Measurements from ENCODE around the gene CCDC184. TPM values are rescaled to one million over a fixed set of nuclear protein-coding genes. Genes with fewer than 3 reads are reported as not detected.
A peak's percentile ranks its signal among the peaks of the same experiment; 100 is the strongest.

The CCDC184 gene
- total and polyA plus RNA-seq, 2 of the 13 experiments (the other 11 are each of a cell fraction or from before 2014, with no cell fraction given), result not detected

DNA sequence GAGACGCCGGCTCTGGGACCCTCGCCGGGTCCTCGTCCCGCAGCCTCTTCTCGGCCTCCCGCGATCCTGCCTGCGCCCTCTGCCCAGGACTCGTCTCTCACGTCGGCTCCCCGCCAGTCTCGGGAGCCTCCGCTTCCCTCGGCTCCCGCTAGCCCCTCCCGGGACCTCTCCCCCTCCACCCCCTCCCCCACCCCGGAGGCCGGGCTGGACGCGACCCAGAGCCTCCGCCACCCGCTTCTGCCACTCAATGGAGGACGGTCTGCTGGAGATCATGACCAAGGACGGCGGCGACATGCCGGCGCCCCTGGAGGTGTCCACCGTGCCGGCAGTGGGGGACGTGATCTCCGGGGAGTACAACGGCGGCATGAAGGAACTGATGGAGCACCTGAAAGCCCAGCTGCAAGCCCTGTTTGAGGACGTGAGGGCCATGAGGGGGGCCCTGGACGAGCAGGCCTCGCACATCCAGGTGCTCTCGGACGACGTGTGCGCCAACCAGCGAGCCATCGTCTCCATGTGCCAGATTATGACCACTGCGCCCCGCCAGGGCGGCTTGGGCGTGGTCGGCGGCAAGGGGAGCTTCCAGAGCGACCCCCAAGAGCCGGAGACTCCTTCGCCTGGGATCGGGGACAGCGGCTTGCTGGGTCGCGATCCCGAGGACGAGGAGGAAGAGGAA, 568 bp downstream of the CCDC184 start:
- Histone ChIP-seq H3K27me3 (ENCODE audit: control insufficient read depth in 1 of 2, insufficient read depth in 2 of 2, low read length in 2 of 2) (peaks cover 2 to 63% of the 10 kb centered on the region in 2 experiments; a peak in 4 of 5 replicates), H2AFZ (ENCODE audit: low read length) (no peak overlapping the region), H3K9me3 (ENCODE audit: low read length) (no peaks in the 10 kb centered on the region), H3K4me1 (ENCODE audit: insufficient read depth, low read length) (0 out of 2 replicates have a peak, but pooled peaks cover 7% of the 10 kb centered on the region), H3K4me2 (ENCODE audit: low read depth, low read length) (no peak overlapping the region), H3K27ac (ENCODE audit: extremely low read length, insufficient read depth, low read length) (no peak overlapping the region), H3K4me3 (replicated peaks in 1 of 3; ENCODE audit: insufficient read depth in 1 of 3, low read depth in 2 of 3, low read length in 3 of 3) (no peak overlapping the region), H3K9ac (ENCODE audit: insufficient read depth, low read depth, low read length) (no peak overlapping the region), H4K20me1 (ENCODE audit: insufficient read depth, low read length) (no peaks in the 10 kb centered on the region), H3K36me3 (replicated peaks in 1 of 2; ENCODE audit: control insufficient read depth in 1 of 2, insufficient read depth in 2 of 2, low read length in 2 of 2) (no peaks in the 10 kb centered on the region), H3K79me2 (ENCODE audit: insufficient read depth, low read length) (no peaks in the 10 kb centered on the region)
- no peak for FAIRE-seq
- POLR2A ChIA-PET, result no interaction called here
- WGBS (ENCODE audit: low lambda C conversion rate), result 36% methylated on average over 35 of the region's 61 CpGs
- CTCF ChIA-PET (ENCODE audit: low intra/inter-chr PET ratio, low total read pairs), result no interaction called here
- intact Hi-C loops (cut with micrococcal nuclease; ENCODE audit: unreplicated experiment) (loop anchor here (10.0 kb wide), 1 partner anchor 431 kb away; no protein-coding TSS in a partner anchor), in situ Hi-C loops (cut with HindIII; ENCODE audit: extremely low pct_ligation_motif_present, low pct_unique_long_range_greater_than_20kb) (no loop called here)
- ATAC-seq, result peak; percentile 17; the same call in 2 of the 3 replicates
- no TSS peak for BruUV-seq (replicated peaks)
- no peak for DNase-seq (ENCODE audit: low spot score)
- TF ChIP-seq FOXA1 (IDR thresholded peaks at IDR 0.05) (no peak), FOXA1 (CRISPR knock-in tag; IDR thresholded peaks at IDR 0.05) (no peak), SMAD9 (CRISPR knock-in tag; IDR thresholded peaks at IDR 0.05) (no peak), ZBTB3 (CRISPR knock-in tag; IDR thresholded peaks at IDR 0.05; ENCODE audit: borderline replicate concordance, low read depth) (no peak), ZMYM3 (CRISPR knock-in tag; IDR thresholded peaks at IDR 0.05) (no peak), AKAP8 (CRISPR knock-in tag; IDR thresholded peaks at IDR 0.05) (no peak), ZNF615 (CRISPR knock-in tag; IDR thresholded peaks at IDR 0.05; ENCODE audit: borderline replicate concordance) (no peak)
- TF ChIP-seq, protein P1, sequence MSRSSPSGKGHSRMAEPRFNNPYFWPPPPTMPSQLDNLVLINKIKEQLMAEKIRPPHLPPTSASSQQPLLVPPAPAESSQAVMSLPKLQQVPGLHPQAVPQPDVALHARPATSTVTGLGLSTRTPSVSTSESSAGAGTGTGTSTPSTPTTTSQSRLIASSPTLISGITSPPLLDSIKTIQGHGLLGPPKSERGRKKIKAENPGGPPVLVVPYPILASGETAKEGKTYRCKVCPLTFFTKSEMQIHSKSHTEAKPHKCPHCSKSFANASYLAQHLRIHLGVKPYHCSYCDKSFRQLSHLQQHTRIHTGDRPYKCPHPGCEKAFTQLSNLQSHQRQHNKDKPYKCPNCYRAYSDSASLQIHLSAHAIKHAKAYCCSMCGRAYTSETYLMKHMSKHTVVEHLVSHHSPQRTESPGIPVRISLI (CRISPR knock-in tag; IDR thresholded peaks at IDR 0.05; ENCODE audit: borderline replicate concordance), result no peak
- TF ChIP-seq, protein P2, sequence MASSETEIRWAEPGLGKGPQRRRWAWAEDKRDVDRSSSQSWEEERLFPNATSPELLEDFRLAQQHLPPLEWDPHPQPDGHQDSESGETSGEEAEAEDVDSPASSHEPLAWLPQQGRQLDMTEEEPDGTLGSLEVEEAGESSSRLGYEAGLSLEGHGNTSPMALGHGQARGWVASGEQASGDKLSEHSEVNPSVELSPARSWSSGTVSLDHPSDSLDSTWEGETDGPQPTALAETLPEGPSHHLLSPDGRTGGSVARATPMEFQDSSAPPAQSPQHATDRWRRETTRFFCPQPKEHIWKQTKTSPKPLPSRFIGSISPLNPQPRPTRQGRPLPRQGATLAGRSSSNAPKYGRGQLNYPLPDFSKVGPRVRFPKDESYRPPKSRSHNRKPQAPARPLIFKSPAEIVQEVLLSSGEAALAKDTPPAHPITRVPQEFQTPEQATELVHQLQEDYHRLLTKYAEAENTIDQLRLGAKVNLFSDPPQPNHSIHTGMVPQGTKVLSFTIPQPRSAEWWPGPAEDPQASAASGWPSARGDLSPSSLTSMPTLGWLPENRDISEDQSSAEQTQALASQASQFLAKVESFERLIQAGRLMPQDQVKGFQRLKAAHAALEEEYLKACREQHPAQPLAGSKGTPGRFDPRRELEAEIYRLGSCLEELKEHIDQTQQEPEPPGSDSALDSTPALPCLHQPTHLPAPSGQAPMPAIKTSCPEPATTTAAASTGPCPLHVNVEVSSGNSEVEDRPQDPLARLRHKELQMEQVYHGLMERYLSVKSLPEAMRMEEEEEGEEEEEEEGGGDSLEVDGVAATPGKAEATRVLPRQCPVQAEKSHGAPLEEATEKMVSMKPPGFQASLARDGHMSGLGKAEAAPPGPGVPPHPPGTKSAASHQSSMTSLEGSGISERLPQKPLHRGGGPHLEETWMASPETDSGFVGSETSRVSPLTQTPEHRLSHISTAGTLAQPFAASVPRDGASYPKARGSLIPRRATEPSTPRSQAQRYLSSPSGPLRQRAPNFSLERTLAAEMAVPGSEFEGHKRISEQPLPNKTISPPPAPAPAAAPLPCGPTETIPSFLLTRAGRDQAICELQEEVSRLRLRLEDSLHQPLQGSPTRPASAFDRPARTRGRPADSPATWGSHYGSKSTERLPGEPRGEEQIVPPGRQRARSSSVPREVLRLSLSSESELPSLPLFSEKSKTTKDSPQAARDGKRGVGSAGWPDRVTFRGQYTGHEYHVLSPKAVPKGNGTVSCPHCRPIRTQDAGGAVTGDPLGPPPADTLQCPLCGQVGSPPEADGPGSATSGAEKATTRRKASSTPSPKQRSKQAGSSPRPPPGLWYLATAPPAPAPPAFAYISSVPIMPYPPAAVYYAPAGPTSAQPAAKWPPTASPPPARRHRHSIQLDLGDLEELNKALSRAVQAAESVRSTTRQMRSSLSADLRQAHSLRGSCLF (CRISPR knock-in tag; IDR thresholded peaks at IDR 0.05; ENCODE audit: borderline replicate concordance), result no peak
